PC-9 (cell line): Measurements from ENCODE around the gene INVS.

Experiments used
- EZH2 ChIP-seq: fragments of 200-600 bp; sonication (generic); IDR thresholded peaks from 2 replicates; pipeline ENCODE4 v1.8.0; 2017; ENCODE audit warnings: antibody characterized with exemption, low read depth
- TF ChIP-seq, protein P1 (sequence below): fragments of 200-600 bp; sonication (generic); conservative IDR thresholded peaks from 2 replicates; pipeline ENCODE4 v1.6.1; 2017; ENCODE audit warnings: mixed run types, antibody characterized with exemption, mild to moderate bottlenecking, moderate library complexity

DNA sequence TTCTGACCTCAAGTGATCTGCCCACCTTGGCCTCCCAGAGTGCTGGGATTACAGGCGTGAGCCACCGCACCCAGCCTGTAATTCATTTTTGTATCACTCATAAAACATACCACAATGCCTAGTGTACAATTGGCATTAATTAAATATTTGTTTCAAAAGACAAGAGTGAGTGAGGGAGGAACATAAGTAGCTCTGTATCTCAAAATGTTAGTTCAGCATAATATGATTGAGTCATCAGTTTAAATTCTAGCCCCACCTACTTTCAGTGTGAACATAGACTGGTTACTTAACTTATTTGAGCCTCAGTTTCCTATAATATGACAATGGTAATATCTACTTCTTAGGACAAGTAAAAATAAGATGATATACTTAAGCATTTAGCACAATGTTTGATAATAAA lies 26.9 kb downstream of the INVS start:
- TF ChIP-seq, protein P1, sequence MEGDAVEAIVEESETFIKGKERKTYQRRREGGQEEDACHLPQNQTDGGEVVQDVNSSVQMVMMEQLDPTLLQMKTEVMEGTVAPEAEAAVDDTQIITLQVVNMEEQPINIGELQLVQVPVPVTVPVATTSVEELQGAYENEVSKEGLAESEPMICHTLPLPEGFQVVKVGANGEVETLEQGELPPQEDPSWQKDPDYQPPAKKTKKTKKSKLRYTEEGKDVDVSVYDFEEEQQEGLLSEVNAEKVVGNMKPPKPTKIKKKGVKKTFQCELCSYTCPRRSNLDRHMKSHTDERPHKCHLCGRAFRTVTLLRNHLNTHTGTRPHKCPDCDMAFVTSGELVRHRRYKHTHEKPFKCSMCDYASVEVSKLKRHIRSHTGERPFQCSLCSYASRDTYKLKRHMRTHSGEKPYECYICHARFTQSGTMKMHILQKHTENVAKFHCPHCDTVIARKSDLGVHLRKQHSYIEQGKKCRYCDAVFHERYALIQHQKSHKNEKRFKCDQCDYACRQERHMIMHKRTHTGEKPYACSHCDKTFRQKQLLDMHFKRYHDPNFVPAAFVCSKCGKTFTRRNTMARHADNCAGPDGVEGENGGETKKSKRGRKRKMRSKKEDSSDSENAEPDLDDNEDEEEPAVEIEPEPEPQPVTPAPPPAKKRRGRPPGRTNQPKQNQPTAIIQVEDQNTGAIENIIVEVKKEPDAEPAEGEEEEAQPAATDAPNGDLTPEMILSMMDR, result no peak
- TF ChIP-seq EZH2, result no peak
